Activated effector memory CD4-positive, alpha-beta T cell treated with anti-CD3 and anti-CD28 coated beads, Interleukin-2, amount 50 U/mL, for 16 hours (primary cell): Measurements from ENCODE around the gene ARNT2.

ENCODE experiments used
- DNase-seq: peaks from one replicate; pipeline ENCODE4 v3.0.0-alpha.2; 2020

Gene ARNT2

GRCh38 chr15:80411788-80412288 is 7.7 kb downstream of the ARNT2 start:
- DNase-seq = no peak

DNA sequence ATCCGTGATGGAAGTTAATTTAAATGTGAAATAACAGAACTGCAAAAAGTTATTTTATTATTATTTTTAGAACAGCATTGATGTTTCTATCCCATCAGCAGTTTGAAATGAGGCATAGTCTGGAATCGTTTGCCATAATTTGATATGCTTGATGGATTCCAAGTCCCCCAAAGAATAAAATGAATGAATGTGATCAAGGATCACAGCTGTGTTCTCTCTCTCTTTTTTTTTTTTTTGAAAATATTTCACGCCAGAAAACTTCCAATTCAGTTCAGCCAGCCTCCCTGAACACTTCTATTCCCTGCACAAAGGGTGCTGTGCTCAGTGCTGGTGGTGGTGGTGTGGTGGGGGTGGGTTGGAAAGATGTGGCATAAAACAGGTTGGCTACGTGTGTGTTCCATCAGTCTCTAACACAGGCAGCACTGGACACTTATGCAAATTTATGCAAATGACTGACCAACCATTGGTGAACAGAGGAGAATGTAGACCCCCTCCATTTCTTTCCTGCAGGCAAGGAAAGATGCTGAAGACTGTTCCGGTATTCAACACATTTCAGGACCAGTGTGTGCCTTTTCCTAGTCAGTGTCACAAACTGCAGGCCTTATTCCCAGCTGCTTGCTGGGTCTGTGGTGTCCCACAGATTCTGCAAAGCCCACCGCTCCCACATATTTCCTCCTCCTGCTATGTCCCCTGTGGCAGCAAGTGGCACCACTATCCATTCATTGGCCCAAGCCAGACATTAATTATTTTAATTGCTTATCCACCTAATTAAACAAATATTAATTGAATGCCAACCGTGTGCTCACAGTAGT is 10.6 kb downstream of the ARNT2 start:
- DNase-seq = no peak

- DNase-seq = no peak
These were observed 11.1 kb downstream of the ARNT2 start for GRCh38 chr15:80415358-80415670.

- DNase-seq = no peak
These were observed 12.5 kb downstream of the ARNT2 start for GRCh38 chr15:80416702-80417101.

DNA sequence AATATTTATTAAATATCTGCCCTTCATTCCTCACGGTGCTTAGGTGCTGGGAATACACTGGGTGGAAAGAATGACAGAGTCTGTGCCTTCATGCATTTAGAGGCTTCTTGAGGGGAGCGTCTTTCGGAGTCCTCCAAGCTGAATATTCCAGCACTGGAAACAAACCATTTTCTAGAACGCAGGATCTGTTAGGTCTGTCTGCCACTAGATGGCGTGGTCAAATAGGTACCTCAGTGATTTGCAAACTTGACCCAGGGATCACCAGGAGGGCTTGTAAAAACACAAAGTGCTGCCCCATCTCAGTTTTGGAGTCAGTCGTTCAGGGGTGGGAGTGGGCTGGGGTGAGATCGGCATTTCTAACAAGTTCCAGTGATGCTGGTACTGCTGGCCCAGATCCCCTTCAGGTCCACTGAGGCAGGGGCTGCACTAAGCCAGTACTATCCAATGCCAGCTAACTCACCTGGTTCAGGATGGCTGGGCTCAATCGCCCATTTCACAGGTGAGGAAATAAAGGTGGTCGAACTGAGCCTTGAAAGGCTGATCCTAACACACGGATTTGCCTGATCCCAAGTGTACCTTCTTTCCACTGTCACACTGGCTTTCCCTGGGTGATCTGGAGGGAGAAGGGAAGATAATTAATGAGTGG is 14.8 kb downstream of the ARNT2 start:
- no peak for DNase-seq

GRCh38 chr15:80419546-80419945 is 15.4 kb downstream of the ARNT2 start:
- DNase-seq = no peak

GRCh38 chr15:80420658-80421057 is 16.5 kb downstream of the ARNT2 start:
- no peak for DNase-seq

DNA sequence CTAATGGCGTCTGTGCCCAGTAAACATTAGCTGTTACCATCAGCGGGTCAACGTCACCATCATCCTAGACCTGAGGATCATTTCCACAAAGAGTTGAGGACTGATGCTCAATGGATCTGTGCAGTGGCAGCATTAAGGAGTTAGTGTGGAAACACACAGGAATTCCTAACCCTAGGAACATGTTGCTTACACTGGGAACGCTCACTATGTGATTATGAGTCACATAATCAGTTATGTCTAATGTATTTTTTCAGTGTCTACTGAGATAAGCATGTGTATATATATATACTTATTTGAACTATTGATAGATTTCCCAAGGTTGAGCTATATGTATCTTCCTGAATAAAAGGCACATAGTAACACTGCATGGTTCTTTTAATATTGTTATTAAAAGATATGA is 19.0 kb downstream of the ARNT2 start:
- DNase-seq = no peak

DNA sequence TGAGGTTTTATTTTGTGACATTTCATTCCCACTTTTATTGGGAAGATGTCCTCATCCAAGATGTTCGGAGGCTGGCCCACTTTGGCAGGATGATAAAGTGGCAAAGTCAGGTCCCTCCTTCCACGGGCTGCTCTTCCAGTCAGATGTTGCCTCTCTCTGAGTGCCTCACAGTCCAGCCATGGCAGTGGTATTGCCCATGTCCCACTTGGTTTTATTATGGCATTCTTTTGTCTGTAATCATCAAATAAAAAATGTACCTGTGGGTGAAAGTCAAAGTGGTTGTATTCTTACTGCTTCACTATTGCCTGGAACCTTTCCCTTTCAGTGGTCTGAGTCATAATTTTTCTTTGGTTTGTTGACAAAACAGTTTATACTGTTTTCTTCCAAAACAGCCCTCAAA is 20.2 kb downstream of the ARNT2 start:
- no peak for DNase-seq

DNA sequence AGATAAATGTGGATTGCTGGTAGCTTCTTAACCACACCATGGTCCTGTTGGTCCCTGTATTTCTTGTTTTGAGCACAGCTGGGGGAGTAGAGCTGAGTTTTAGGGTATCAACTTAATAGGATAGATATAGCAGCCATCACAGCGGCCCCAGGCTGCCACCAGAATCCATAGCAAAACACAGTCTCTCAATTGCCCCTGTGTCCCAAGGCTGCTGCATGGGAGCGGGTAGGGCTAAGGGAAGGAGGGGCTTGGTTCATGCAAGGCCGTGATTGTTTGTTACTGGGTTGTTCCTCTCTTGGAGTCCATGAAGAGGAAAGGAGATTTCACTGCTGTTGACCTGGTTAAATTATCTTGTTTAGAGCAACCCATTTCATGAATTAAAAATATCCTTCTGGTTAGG is 22.1 kb downstream of the ARNT2 start:
- no peak for DNase-seq

DNA sequence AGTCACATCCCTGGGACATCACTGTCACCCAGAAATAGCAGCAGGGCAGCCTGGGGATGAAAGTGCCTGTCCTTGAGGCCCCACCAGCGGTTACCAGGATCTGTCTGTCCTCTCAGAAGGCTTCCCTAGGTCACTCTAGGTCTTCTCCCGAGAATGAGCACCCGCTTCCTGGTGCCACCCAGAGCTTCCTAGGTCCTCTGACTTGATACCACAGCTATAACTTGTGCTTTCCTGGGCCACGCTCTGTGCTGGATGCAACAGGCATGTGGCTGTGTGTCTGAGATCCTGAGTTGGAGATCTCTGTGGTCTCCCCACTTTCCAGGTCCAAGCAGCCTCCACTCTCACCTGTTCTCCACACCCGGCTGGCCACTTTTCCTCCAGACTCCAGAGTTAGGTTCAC is 25.8 kb downstream of the ARNT2 start:
- DNase-seq = no peak

DNA sequence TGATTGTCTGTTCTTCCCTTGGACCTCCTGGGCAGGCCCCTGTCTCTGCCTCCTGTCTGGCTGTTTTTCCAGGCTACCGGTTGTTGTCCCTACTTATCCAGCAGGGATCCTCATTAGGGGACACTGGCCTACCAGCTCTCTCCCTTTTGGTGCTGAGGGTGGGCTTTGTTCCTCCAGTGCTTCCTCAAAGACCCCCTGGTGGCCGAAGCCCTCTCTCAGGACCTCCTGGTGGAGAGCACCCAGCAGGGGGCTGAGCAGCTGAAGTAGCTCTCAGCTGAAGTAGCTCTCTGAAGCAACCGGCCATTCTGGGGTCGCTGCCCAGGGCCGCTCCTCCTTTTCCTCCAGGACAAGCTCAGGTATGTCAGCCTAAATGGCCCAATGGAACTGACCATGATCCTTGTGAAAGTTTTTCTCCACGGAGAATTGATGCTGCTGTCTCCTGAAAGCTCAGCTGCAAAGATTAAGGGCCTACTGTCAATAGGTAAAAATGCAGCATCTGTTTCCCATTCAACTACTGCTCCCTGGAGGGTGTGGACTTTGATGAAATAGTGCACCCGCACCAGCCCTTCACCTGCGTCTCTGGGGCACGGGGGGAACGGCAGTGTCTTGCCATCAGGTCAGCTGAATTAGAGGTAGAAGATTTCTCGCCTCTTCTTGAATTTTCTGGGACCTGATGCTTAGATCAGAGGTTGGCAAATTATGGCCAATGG is 27.6 kb downstream of the ARNT2 start:
- DNase-seq = no peak

GRCh38 chr15:80432345-80432702 is 28.1 kb downstream of the ARNT2 start:
- no peak for DNase-seq

- DNase-seq = no peak
These were observed 29.7 kb downstream of the ARNT2 start for GRCh38 chr15:80433836-80434235.

DNA sequence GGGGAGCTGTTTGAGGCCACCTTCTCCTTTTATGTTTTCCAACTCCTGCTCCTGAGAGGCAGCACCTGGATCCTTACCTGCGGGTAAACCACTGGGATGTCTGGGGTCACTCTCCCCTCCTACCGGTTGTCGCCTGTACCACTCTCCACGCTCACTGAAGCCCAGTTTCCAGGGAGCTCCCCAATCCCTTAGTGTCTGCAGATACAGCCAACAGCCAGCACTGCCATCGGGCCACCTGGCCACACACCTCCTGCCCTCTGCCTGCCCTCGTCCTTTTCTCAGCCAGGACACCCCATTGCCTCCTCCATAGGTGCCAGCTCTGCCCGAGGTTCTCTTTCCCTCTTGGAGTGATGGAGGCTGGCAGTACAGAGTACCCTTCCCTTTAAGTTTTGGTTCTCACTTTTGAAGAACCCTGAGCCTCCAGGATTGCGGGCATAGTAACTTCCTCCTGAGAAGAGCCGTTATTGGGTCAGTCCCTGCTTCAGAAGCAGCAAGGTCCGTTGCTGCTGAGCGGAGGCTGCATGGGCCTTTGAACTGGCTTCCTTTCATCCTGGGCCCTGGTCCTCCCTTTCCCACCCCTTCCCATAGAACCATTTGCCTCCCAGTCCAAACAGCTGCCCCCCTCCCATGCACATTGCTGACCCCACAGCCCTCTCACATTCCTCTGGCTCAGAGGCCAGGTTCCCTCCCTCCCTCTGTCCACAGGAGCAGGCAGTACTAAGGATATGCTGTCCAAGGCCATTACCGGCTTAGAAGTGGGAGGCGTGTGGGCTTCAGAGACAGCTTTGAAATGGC is 30.9 kb downstream of the ARNT2 start:
- no peak for DNase-seq

- no peak for DNase-seq
These were observed 32.5 kb downstream of the ARNT2 start for GRCh38 chr15:80436511-80437307.

- no peak for DNase-seq
These were observed 33.2 kb downstream of the ARNT2 start for GRCh38 chr15:80437334-80437891.

- DNase-seq = no peak
These were observed 35.0 kb downstream of the ARNT2 start for GRCh38 chr15:80439140-80439539.

- DNase-seq = no peak
These were observed 35.8 kb downstream of the ARNT2 start for GRCh38 chr15:80440024-80440423.

- no peak for DNase-seq
These were observed 36.9 kb downstream of the ARNT2 start for GRCh38 chr15:80441041-80441440.

DNA sequence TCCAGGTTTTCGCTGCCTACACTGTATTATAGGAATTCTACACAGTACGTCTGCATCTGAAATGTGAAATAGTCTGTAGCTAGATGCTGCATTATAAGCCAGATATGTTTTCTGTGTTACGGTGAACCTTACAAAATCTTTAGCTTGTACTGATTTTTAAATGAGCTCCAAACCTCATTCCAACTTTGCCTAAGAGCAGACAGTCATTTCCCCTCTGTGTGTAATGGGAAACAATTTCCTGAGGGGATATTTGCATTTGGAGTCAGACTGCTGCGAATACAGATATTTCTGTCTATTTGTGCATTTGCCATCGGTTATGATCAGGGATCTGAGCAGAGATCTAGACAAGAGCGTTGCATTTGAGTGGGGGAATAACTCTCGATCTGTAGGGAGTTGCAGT is 37.5 kb downstream of the ARNT2 start:
- DNase-seq = no peak
